ENCODE measurements around the gene CAMTA1.

CAMTA1 gene

DNA sequence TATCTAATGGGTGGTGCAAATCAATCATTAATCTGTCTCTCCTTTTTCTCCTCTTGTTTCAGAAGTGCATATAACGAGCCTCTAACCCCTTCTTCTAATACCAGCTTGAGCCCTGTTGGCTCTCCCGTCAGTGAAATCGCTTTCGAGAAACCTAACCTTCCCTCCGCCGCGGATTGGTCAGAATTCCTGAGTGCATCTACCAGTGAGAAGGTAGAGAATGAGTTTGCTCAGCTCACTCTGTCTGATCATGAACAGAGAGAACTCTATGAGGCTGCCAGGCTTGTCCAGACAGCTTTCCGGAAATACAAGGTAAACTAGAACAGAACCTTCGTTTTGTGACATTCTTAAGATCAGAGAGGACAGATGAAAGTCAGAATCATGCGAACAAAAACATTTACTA is 960.5 kb downstream of the CAMTA1 start:
- DNase-seq, result no peak

DNA sequence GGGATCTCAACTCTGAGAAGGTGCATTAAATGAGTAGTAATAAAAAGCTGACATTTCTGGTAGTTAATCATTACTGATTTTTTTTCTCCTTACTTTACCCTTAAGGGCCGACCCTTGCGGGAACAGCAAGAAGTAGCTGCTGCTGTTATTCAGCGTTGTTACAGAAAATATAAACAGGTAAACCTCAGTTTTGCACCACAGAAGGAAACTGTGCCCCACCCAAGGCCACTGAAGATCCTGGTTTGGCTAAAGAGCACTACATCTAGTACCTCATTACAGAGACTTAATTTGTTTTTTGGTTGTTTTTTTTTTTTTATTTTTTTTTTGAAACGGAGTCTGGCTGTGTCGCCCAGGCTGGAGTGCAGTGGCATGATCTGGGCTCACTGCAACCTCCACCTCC is 962.4 kb downstream of the CAMTA1 start:
- DNase-seq, result no peak

GRCh38 chr1:7749126-7749525 is 963.9 kb downstream of the CAMTA1 start:
- DNase-seq, result no peak

- DNase-seq, result no peak
Observed at GRCh38 chr1:7751174-7751573, 965.9 kb downstream of the CAMTA1 start.

GRCh38 chr1:7752512-7753417 is 967.5 kb downstream of the CAMTA1 start:
- DNase-seq, result no peak

GRCh38 chr1:7753641-7754040 is 968.4 kb downstream of the CAMTA1 start:
- DNase-seq, result no peak

GRCh38 chr1:7754234-7754633 is 969.0 kb downstream of the CAMTA1 start:
- DNase-seq, result no peak

DNA sequence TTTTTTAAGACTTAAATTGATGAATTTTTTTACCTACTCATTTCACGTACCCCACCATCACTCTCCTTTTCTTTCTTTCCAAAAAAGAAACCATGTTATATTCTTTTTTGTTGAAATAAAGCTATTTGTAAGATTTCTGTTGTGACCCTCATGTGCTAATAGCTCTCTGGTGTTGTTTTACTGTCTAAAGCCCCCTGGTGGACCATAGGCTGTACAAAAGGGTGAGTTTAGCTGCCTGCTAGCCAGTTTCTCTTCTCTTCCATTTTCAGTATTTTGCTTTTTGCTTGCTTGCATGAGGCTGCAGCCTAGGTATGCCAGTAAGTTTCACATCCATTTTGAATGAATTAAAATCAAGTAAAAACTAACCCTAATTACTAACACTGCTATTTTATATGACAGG is 970.2 kb downstream of the CAMTA1 start:
- no peak for DNase-seq

GRCh38 chr1:7760245-7760644 is 975.0 kb downstream of the CAMTA1 start:
- no peak for DNase-seq

DNA sequence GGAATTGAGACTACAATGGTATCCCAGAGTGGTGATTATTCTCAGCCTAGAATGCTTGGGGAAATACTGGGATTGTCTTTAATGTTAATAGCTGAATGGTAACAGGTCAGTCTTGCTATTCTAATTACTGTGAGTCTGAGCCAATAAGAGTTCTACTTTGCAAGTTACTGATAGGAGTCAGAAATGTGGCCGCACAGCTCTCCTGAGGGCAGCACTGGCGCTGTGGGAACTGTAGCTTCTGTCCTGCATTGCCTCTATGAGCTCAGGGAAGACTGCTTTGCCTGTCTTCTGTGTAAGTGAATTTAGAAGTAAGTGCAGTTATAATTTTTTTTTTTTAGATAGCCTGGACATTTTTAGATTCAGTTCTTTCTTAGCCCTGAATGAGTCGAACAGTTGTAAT is 975.8 kb downstream of the CAMTA1 start:
- no peak for DNase-seq

DNA sequence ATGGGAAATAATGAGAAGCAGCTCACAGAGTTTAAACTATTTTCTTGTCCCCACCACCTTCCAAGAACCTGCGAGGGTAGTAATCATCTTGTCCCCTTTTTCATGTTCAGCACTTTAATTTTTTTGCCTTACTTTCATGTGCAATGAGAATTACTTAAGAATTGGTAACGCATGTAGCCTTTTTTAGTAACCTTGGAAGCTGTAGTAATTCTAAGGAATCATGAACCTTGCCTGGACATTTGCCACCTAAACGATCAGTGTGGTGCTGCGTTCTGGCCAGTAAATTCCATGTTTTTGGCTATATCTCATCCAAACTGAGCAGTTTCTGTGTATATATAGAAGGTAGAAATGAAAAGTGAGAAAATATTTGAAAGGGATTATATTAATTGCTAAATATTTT is 981.9 kb downstream of the CAMTA1 start:
- no peak for DNase-seq

- no peak for DNase-seq
Observed at GRCh38 chr1:7768583-7768982, 983.3 kb downstream of the CAMTA1 start.

DNA sequence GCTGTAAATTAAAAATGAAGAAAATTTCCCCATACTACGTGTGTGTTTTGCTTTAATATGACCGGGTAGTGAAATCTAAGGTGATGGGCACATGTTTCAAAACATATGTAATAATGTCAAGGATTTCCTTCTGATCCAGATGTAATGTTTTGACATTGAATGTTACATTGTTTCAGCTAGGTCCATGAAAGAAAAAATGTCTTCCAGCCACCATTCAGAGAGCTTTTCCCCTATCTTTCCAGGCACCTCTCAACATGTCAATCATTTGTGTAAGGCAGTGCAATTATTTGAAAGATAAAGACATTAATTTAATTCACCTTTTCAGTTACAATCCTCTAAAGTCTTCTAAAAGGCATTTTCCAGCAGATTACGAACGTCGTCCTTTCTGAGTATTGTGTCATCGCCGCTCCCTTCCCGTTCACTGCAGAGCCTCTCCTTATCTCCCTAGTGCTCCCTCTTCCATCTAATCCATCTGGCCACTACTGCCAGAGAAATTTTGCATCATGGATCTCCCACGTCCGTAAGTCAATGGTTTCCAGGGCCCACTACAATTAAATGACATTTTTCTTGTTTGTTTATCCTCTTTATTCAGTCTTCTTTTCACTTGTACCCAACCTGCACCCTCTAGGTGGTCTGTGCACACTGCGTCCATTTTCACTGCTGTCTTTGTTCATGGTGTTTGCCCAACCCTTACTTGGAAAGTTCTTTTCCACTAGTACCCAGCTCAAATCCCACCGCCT is 984.6 kb downstream of the CAMTA1 start:
- no peak for DNase-seq

GRCh38 chr1:7770669-7770996 is 985.4 kb downstream of the CAMTA1 start:
- DNase-seq, result no peak

- DNase-seq, result no peak
Observed at GRCh38 chr1:7770997-7771822, 986.0 kb downstream of the CAMTA1 start, which contains the start of gene VAMP3. TSS of gene VAMP3 (plus strand) at chr1:7771296. CDS start at chr1:7771384, 88 bp downstream.

- no peak for DNase-seq
Observed at GRCh38 chr1:7771823-7772299, 986.6 kb downstream of the CAMTA1 start.

DNA sequence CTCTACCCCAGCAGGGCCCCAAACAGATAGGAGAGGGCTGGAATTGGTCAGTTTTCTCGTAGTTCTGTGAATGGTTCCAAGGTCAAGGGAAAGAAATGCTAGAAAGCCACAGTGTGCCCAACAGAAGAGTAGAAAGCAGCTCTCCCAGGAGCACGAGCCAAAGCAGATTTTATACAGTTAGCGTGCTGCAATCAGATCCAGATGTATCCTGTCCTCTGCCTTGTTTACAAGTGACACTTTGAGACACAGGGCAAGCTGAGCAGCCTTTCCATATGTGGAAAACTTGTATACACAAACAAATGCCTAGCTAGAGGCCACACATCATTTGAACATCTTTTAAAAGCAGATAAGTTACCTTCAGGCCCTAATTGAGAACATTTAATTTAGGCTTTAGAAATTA is 992.3 kb downstream of the CAMTA1 start:
- no peak for DNase-seq

DNA sequence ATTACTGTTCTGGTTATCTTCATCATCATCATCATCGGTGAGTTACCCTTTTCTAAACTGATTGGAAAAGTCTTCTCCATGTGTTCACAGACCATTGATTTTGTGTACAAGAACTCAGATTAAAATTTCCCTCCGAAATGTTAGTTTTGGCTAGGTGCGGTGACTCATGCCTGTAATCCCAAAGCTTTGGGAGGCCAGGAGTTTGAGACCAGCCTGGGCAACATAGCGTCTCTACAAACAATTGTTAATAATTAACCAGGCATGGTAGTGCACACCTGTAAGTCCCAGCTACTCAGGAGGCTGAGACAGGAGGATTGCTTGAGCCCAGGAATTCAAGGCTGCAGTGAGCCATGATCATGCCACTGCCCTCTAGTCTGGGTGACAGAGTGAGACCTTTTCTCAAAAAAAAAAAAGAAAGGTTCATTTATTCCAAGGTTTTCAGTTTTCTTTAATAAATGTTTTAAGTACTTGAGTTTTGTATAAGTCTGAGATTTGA is 992.9 kb downstream of the CAMTA1 start:
- no peak for DNase-seq

- DNase-seq, result no peak
Observed at GRCh38 chr1:7780976-7781375, 995.7 kb downstream of the CAMTA1 start.

GRCh38 chr1:7781501-7781900 is 996.2 kb downstream of the CAMTA1 start:
- DNase-seq, result no peak

GRCh38 chr1:7781923-7782495 is 996.8 kb downstream of the CAMTA1 start:
- DNase-seq, result no peak

DNA sequence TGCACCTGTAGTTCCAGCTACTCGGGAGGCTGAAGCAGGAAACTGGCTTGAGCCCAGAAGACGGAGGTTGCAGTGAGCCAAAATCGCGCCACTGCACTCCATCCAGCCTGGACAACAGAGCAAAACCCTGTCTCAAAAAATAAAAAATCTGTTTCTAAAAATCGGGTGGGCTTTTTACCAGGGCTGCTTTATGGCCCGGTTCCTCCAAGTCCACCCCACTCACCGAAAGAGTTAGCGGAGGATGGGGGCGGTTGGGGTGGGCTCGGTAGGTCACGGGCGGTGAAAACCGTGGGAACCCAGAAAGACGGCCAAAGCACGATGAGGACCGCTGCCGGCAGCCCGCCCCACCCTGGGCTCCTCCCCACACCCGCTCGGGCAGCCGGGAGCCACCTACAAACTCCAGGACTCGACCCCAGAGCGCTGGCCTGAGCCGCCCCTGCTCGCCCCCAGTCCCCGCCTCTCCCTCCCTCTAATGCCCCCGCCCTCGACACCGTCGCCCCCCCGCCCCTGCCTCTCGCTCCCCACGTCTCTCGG is 998.0 kb downstream of the CAMTA1 start:
- no peak for DNase-seq
